Small intestine (tissue), 7 donors: Measurements from ENCODE around the gene ACER2. TPM values are rescaled to one million over a fixed set of nuclear protein-coding genes. Genes with fewer than 3 reads are reported as not detected.

Experiments
- DNase-seq, 2 donors: peaks; one replicate each; pipeline versions ENCODE4 v3.0.0 to v3.0.0-alpha.2; 2013
- FAIRE-seq: peaks from 2 replicates; lab custom pipeline; 2012; peaks lifted over from hg19 to GRCh38; lab: Jason Lieb, UNC
- H3K27ac ChIP-seq, 3 donors: one replicate each; pipeline ENCODE4 v1.5.1; 2013; ENCODE audit warnings: low read length in 2 of 3, mild to moderate bottlenecking in 2 of 3, control low read depth in 1 of 3, inconsistent platforms in 1 of 3, low read depth in 1 of 3, moderate library complexity in 1 of 3
- H3K27me3 ChIP-seq, 3 donors: one replicate each; pipeline ENCODE4 v1.6.1; 2013; ENCODE audit warnings: low read length in 3 of 3, inconsistent platforms in 1 of 3; ENCODE audit not compliant: control insufficient read depth in 3 of 3, insufficient read depth in 3 of 3
- H3K36me3 ChIP-seq, 3 donors: one replicate each; pipeline ENCODE4 v1.6.1; 2013; ENCODE audit warnings: low read length in 3 of 3, inconsistent platforms in 1 of 3, low read depth in 1 of 3, mild to moderate bottlenecking in 1 of 3, moderate library complexity in 1 of 3; ENCODE audit not compliant: control insufficient read depth in 3 of 3, insufficient read depth in 2 of 3
- H3K4me1 ChIP-seq, 3 donors: one replicate each; pipeline ENCODE4 v1.6.1; 2013; ENCODE audit warnings: low read length in 2 of 3, inconsistent platforms in 1 of 3, low read depth in 1 of 3, mild to moderate bottlenecking in 1 of 3, moderate library complexity in 1 of 3; ENCODE audit not compliant: control insufficient read depth in 3 of 3, insufficient read depth in 2 of 3
- H3K4me3 ChIP-seq, 3 donors: one replicate each; pipeline ENCODE4 v1.5.1; 2013; ENCODE audit warnings: low read length in 3 of 3, control low read depth in 1 of 3, inconsistent platforms in 1 of 3, low read depth in 1 of 3, mild to moderate bottlenecking in 1 of 3, moderate library complexity in 1 of 3
- H3K9me3 ChIP-seq, 2 donors: one replicate each; pipeline ENCODE4 v1.6.1; 2013; ENCODE audit warnings: low read depth in 1 of 2, low read length in 1 of 2; ENCODE audit not compliant: control insufficient read depth in 2 of 2, insufficient read depth in 1 of 2
- WGBS, 3 donors: extraction: QIAGEN DNeasy Blood & Tissue Kit; methylation state at CpG; one replicate each; pipeline ENCODE4 v1.1.7; 2013; 5-methylcytosine and 5-hydroxymethylcytosine counted together
- polyA plus RNA-seq, 4 donors: library from polyadenylated mRNA; stranded (reverse) in 3 of 4; unstranded in 1 of 4; fragments of 200-250 nt in 3 of 4; fragments of 120-200 nt in 1 of 4; gene quantifications; one replicate each; pipeline versions ENCODE4 v1.2.1 to v1.2.3, GENCODE V29; 2013
- donor health status: healthy with polysubstance abuse.
- donor health status: control.
- donor health status: control.
- donor health status: Bipolar disorder and iron deficiency.
- donor health status: healthy.

The ACER2 gene
- polyA plus RNA-seq, 4 donors: 0.45 to 4.9 (median 1.1) TPM

DNA sequence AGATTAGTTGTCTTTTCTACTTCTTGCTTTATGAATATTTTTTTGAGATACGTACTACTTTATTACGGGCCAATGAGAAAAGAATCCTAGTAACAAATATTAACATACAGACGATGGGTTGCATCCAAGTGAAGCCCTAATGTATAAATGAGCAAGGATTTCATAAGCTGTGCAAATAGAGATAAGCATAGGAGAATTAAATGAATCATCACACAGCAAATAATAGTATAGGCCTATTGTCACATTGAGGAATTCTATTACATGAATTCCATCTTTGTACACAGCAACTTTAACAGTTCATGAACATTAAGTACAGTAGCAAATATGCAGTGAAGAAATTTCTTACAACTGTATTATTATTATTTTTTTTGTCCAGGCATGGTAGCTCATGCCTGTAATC lies 78.0 kb downstream of the ACER2 start:
- DNase-seq (no peak), FAIRE-seq (no peak)
- H3K4me3 ChIP-seq: no peak overlapping the region
- 79 to 88% (median 81%) methylated on average over 3 of the region's 3 CpGs for WGBS, 3 donors
- H3K9me3 ChIP-seq: no peaks in the 10 kb centered on the region
- H3K36me3 ChIP-seq: no peaks in the 10 kb centered on the region
- H3K4me1 ChIP-seq: no peaks in the 10 kb centered on the region
- peaks cover 0 to 10% (median 2%) of the 10 kb centered on the region in 3 donors for H3K27me3 ChIP-seq
- H3K27ac ChIP-seq: no peak overlapping the region

GRCh38 chr9:19488721-19489120 lies 79.9 kb downstream of the ACER2 start:
- Histone ChIP-seq H3K4me1 (no peaks in the 10 kb centered on the region), H3K9me3 (no peaks in the 10 kb centered on the region), H3K27me3 (peaks cover 0 to 8% (median 2%) of the 10 kb centered on the region in 3 donors), H3K27ac (no peak overlapping the region), H3K36me3 (no peaks in the 10 kb centered on the region), H3K4me3 (no peak overlapping the region)
- FAIRE-seq (no peak), DNase-seq (no peak)
- WGBS, 3 donors: 70 to 79% (median 70%) methylated on average over 2 of the region's 2 CpGs

- H3K27ac ChIP-seq: no peak overlapping the region
- H3K27me3 ChIP-seq: peaks cover 0 to 11% (median 2%) of the 10 kb centered on the region in 3 donors
- FAIRE-seq (no peak), DNase-seq (no peak)
- no peak overlapping the region for H3K4me3 ChIP-seq
- no peaks in the 10 kb centered on the region for H3K9me3 ChIP-seq
- WGBS, 3 donors: 84 to 90% (median 85%) methylated on average over 8 of the region's 8 CpGs
- H3K36me3 ChIP-seq: no peaks in the 10 kb centered on the region
- no peaks in the 10 kb centered on the region for H3K4me1 ChIP-seq
Observed at GRCh38 chr9:19490269-19490668, 81.5 kb downstream of the ACER2 start.

GRCh38 chr9:19490828-19491227 lies 82.0 kb downstream of the ACER2 start:
- Histone ChIP-seq H3K4me3 (no peak overlapping the region), H3K9me3 (no peaks in the 10 kb centered on the region), H3K27me3 (peaks cover 0 to 11% (median 2%) of the 10 kb centered on the region in 3 donors), H3K4me1 (no peaks in the 10 kb centered on the region), H3K27ac (no peak overlapping the region), H3K36me3 (no peaks in the 10 kb centered on the region)
- no peak for DNase-seq
- no peak for FAIRE-seq

DNA sequence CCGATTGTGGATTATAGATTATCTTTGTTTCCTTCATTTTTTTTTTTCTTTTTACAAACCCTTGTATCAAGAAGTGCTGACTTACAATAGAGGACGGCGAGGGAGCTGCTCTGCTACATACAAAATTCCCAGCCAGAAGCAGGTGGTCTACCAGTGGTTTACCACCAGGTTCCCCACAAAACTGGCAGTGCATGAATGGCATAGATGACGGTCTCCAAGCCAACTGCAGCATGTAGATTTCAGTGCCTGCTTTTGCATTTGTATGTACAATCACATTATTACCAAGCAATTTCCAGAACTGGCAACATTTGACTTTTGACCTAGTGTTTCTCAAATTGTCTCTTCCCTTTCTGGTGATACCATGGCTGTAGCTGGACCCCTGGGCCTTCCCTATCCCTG lies 84.0 kb downstream of the ACER2 start:
- Histone ChIP-seq H3K4me3 (no peak overlapping the region), H3K4me1 (no peaks in the 10 kb centered on the region), H3K9me3 (no peaks in the 10 kb centered on the region), H3K27me3 (peaks cover 0 to 12% (median 2%) of the 10 kb centered on the region in 3 donors), H3K36me3 (no peaks in the 10 kb centered on the region), H3K27ac (peak overlapping the region in 1 of 3 donors; percentile 85)
- FAIRE-seq: no peak
- 69 to 81% (median 71%) methylated on average over 4 of the region's 4 CpGs for WGBS, 3 donors
- DNase-seq: no peak

DNA sequence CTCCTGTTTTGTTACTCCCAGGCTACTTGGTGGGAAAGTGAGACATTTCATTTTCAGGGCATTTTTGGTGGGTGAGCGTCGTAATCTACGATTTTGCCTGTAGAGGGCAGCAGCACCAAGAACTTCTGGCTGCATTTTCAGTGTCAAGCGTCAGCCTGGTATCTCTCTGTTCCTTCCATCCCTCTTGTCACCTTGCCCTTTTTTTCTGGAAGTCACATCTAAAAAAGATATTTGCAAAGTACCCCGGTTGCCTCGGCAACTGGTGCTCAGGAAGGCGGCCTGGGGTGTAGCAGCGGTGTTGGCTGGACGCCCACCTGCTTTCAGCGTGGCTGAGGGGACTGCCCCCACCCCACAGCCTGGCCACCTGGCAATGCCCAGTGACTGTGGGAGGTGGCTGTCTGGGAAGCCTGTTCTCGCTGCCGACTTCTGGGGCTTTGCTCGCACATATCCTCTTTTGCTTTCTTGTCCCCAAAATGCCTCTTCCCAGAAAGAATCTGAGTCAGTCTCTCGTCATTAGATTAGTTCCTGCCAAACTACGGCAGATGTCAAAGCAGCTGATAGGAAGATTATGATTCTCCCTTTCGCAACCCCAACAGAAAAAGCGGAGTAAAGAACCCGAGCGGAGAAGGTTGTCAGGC lies 84.5 kb downstream of the ACER2 start:
- Histone ChIP-seq H3K36me3 (no peaks in the 10 kb centered on the region), H3K4me3 (no peak overlapping the region), H3K27me3 (peaks cover 0 to 12% (median 0%) of the 10 kb centered on the region in 3 donors), H3K9me3 (no peaks in the 10 kb centered on the region), H3K27ac (peak overlapping the region in 1 of 3 donors; percentile 85), H3K4me1 (no peaks in the 10 kb centered on the region)
- DNase-seq (peak; percentile 39 to 55), FAIRE-seq (no peak)
- 17 to 19% (median 19%) methylated on average over 19 of the region's 19 CpGs for WGBS, 3 donors

- FAIRE-seq (no peak), DNase-seq (no peak)
- no peaks in the 10 kb centered on the region for H3K4me1 ChIP-seq
- no peaks in the 10 kb centered on the region for H3K9me3 ChIP-seq
- H3K36me3 ChIP-seq: no peaks in the 10 kb centered on the region
- peaks cover 0 to 12% (median 0%) of the 10 kb centered on the region in 3 donors for H3K27me3 ChIP-seq
- H3K27ac ChIP-seq: no peak overlapping the region
- H3K4me3 ChIP-seq: no peak overlapping the region
- 46 to 51% (median 50%) methylated on average over 2 of the region's 2 CpGs for WGBS, 3 donors
Observed at GRCh38 chr9:19493876-19494275, 85.1 kb downstream of the ACER2 start.

DNA sequence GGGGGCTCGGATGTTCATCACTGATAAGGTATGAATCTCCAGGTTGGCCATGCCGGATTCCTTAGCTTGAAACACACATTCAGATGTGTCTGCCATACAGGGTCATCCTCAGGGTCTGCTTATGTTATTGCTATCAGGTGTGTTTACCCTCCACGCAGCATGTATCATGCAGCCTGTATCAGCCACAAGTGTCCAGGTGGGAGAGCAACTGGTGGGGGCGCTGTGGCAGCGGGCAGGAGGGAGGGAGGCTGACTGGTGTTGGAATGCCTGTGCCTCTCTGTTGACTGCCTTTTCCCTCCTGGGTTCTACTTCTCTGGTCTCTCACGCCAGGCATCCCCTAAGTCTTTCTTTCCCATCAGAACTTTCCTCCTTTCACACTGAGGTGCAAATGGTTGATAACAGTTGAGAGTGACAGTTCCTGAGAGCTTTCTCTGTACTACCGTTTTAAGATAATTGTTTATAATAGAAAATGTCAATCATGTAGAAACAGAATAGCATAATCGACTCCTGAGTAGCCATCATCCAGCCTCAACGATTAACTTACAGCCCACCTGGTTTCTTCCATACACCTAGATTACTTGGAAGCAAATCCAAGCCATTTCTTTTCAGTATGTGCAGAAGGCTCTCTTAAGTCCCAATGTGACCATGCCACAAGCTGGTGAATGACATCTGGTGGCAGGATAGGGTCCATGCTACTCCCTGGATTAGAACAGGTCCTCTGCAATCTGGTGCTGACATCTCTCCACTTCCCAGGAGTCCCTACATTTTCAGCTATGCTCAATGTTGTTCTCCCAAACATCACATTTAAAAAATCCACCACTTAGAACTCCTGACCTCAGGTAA lies 86.6 kb downstream of the ACER2 start:
- no peak overlapping the region for H3K4me3 ChIP-seq
- no peaks in the 10 kb centered on the region for H3K4me1 ChIP-seq
- DNase-seq (no peak), FAIRE-seq (no peak)
- H3K27ac ChIP-seq: no peak overlapping the region
- peaks cover 0 to 11% (median 0%) of the 10 kb centered on the region in 3 donors for H3K27me3 ChIP-seq
- WGBS, 3 donors: 53 to 80% (median 66%) methylated on average over 9 of the region's 9 CpGs
- no peaks in the 10 kb centered on the region for H3K36me3 ChIP-seq
- no peaks in the 10 kb centered on the region for H3K9me3 ChIP-seq
